ENCODE data around the gene BUD13.

GRCh38 chr11:116792869-116793771, 20.3 kb upstream of the BUD13 start:
- TF ChIP-seq, protein P1, sequence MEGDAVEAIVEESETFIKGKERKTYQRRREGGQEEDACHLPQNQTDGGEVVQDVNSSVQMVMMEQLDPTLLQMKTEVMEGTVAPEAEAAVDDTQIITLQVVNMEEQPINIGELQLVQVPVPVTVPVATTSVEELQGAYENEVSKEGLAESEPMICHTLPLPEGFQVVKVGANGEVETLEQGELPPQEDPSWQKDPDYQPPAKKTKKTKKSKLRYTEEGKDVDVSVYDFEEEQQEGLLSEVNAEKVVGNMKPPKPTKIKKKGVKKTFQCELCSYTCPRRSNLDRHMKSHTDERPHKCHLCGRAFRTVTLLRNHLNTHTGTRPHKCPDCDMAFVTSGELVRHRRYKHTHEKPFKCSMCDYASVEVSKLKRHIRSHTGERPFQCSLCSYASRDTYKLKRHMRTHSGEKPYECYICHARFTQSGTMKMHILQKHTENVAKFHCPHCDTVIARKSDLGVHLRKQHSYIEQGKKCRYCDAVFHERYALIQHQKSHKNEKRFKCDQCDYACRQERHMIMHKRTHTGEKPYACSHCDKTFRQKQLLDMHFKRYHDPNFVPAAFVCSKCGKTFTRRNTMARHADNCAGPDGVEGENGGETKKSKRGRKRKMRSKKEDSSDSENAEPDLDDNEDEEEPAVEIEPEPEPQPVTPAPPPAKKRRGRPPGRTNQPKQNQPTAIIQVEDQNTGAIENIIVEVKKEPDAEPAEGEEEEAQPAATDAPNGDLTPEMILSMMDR (conservative IDR thresholded peaks at IDR 0.05; ENCODE audit: low read length), result no peak
- TF ChIP-seq EZH2phosphoT487 (IDR thresholded peaks at IDR 0.05; ENCODE audit: borderline replicate concordance), result no peak
